Measurements from ENCODE around the gene LCN6.

GRCh38 chr9:136694872-136695247 is 53.5 kb downstream of the LCN6 start:
- TF ChIP-seq, protein P1, sequence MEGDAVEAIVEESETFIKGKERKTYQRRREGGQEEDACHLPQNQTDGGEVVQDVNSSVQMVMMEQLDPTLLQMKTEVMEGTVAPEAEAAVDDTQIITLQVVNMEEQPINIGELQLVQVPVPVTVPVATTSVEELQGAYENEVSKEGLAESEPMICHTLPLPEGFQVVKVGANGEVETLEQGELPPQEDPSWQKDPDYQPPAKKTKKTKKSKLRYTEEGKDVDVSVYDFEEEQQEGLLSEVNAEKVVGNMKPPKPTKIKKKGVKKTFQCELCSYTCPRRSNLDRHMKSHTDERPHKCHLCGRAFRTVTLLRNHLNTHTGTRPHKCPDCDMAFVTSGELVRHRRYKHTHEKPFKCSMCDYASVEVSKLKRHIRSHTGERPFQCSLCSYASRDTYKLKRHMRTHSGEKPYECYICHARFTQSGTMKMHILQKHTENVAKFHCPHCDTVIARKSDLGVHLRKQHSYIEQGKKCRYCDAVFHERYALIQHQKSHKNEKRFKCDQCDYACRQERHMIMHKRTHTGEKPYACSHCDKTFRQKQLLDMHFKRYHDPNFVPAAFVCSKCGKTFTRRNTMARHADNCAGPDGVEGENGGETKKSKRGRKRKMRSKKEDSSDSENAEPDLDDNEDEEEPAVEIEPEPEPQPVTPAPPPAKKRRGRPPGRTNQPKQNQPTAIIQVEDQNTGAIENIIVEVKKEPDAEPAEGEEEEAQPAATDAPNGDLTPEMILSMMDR (IDR thresholded peaks at IDR 0.05): no peak
- no peak for TF ChIP-seq ELF4 (CRISPR knock-in tag; IDR thresholded peaks at IDR 0.05; ENCODE audit: low read depth)
- TF ChIP-seq ZNF263 (CRISPR knock-in tag; IDR thresholded peaks at IDR 0.05; ENCODE audit: low read depth): no peak
- TF ChIP-seq FOXP1 (CRISPR knock-in tag; IDR thresholded peaks at IDR 0.05; ENCODE audit: borderline replicate concordance): no peak
- TF ChIP-seq FOXK1 (CRISPR knock-in tag; IDR thresholded peaks at IDR 0.05): no peak
- no peak for TF ChIP-seq ESRRA (CRISPR knock-in tag; IDR thresholded peaks at IDR 0.05; ENCODE audit: borderline replicate concordance)

All from WTC11 (cell line).